Neural cell (in vitro differentiated cells): ENCODE data around the gene FBLN5.

Source experiments
- EP300 ChIP-seq: fragments of 450-650 bp; conservative IDR thresholded peaks from 2 replicates; pipeline ENCODE4 v1.6.1; 2014; ENCODE audit warnings: antibody characterized with exemption, mild to moderate bottlenecking, moderate library complexity; ENCODE audit not compliant: poor library complexity, severe bottlenecking
- SMC3 ChIP-seq: fragments of 450-650 bp; conservative IDR thresholded peaks from 2 replicates; pipeline ENCODE4 v1.6.1; 2014; ENCODE audit warnings: antibody characterized with exemption, mild to moderate bottlenecking, moderate library complexity; ENCODE audit not compliant: poor library complexity
- TF ChIP-seq, protein P1 (sequence below): fragments of 450-650 bp; IDR thresholded peaks from 2 replicates; pipeline ENCODE4 v1.5.1; 2014; ENCODE audit warnings: antibody characterized with exemption, mild to moderate bottlenecking, moderate library complexity; ENCODE audit not compliant: poor library complexity, severe bottlenecking

GRCh38 chr14:91947475-91948184 is at the start of gene FBLN5:
- TF ChIP-seq SMC3 (no peak), EP300 (no peak)
- TF ChIP-seq, protein P1, sequence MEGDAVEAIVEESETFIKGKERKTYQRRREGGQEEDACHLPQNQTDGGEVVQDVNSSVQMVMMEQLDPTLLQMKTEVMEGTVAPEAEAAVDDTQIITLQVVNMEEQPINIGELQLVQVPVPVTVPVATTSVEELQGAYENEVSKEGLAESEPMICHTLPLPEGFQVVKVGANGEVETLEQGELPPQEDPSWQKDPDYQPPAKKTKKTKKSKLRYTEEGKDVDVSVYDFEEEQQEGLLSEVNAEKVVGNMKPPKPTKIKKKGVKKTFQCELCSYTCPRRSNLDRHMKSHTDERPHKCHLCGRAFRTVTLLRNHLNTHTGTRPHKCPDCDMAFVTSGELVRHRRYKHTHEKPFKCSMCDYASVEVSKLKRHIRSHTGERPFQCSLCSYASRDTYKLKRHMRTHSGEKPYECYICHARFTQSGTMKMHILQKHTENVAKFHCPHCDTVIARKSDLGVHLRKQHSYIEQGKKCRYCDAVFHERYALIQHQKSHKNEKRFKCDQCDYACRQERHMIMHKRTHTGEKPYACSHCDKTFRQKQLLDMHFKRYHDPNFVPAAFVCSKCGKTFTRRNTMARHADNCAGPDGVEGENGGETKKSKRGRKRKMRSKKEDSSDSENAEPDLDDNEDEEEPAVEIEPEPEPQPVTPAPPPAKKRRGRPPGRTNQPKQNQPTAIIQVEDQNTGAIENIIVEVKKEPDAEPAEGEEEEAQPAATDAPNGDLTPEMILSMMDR, result no peak
